K562 (cell line): ENCODE data around the gene ECT2L. TPM values are rescaled to one million over a fixed set of nuclear protein-coding genes. Genes with fewer than 3 reads are reported as not detected.
A peak's percentile ranks its signal among the peaks of the same experiment; 100 is the strongest.

Source experiments
- ATAC-seq: fragments of 200-7000 bp; cut with Tn5 transposase; 3 replicates; pipeline ENCODE4 v1.9.1; 2020; ENCODE audit warnings: moderate library complexity
- BruUV-seq: library from RNA; stranded (reverse); fragments of 400-500 nt; replicated peaks from 2 replicates; lab custom pipeline; 2021; lab: Mats Ljungman, UMichigan
- CTCF ChIA-PET: fragments of 300-600 bp; formaldehyde crosslinking; extraction: SDS; loops from one replicate; lab custom pipeline; 2021; ENCODE audit warnings: low intra/inter-chr PET ratio; lab: Yijun Ruan, JAX
- POLR2A ChIA-PET: fragments of 300-600, 350-650 bp; sonication (Branson Sonifier 250); formaldehyde crosslinking; extraction: SDS; loops from one replicate; lab custom pipeline; 2021; ENCODE audit warnings: antibody characterized with exemption, inconsistent platforms; lab: Yijun Ruan, JAX
- DNase-seq, 4 experiments: peaks; one replicate each; pipeline versions ENCODE4 v3.0.0 to v3.0.0-alpha.2; 2011 to 2018; ENCODE audit warnings: low spot score in 3 of 4, mixed read lengths in 3 of 4; ENCODE audit errors: extremely low read depth in 1 of 4
- FAIRE-seq: peaks from 2 replicates; lab custom pipeline; 2011; peaks lifted over from hg19 to GRCh38; lab: Jason Lieb, UNC
- H2AFZ ChIP-seq: 2 replicates; pipeline ENCODE4 v1.6.0; 2011; ENCODE audit warnings: low read depth, low read length, control low read depth, inconsistent platforms
- H3K27ac ChIP-seq: fragments of 200-600 bp; 3 replicates; pipeline ENCODE4 v1.8.0; 2011; ENCODE audit warnings: low read depth, mild to moderate bottlenecking, control low read depth, inconsistent platforms, low read length, moderate library complexity, mixed read lengths; ENCODE audit errors: extremely low read depth
- H3K27me3 ChIP-seq, 2 experiments: fragments of 300-600 bp in 1 of 2; 2 replicates in 1 of 2; 3 replicates in 1 of 2; pipeline versions ENCODE4 v1.6.0 to v1.8.0; 2011; ENCODE audit warnings: inconsistent platforms in 2 of 2, low read length in 2 of 2, mild to moderate bottlenecking in 1 of 2, mixed read lengths in 1 of 2, moderate library complexity in 1 of 2; ENCODE audit not compliant: control insufficient read depth in 2 of 2, insufficient read depth in 2 of 2
- H3K36me3 ChIP-seq: fragments of 300-600 bp; 3 replicates; pipeline ENCODE4 v1.8.0; 2011; ENCODE audit warnings: mild to moderate bottlenecking, low read length, inconsistent platforms; ENCODE audit not compliant: control insufficient read depth, insufficient read depth
- H3K4me1 ChIP-seq, 2 experiments: fragments of 200-600 bp in 1 of 2; replicated peaks in 1 of 2; 2 replicates in 1 of 2; 3 replicates in 1 of 2; pipeline versions ENCODE4 v1.5.1 to v1.8.0; 2011; ENCODE audit warnings: inconsistent platforms in 2 of 2, low read length in 2 of 2, mild to moderate bottlenecking in 1 of 2, mixed read lengths in 1 of 2, moderate library complexity in 1 of 2; ENCODE audit not compliant: control insufficient read depth in 2 of 2, insufficient read depth in 2 of 2
- H3K4me2 ChIP-seq: 2 replicates; pipeline ENCODE4 v1.6.1; 2011; ENCODE audit warnings: low read length, control low read depth, inconsistent platforms, mixed read lengths; ENCODE audit not compliant: insufficient read depth
- H3K4me3 ChIP-seq: fragments of 200-600 bp; sonication (generic), shearing (Covaris generic); 2 replicates; pipeline ENCODE4 v1.5.1; 2016; ENCODE audit warnings: control low read depth, inconsistent platforms
- H3K79me2 ChIP-seq: fragments of 200-600 bp; 3 replicates; pipeline ENCODE4 v1.8.0; 2011; ENCODE audit warnings: low read length, inconsistent platforms; ENCODE audit not compliant: control insufficient read depth, insufficient read depth
- H3K9ac ChIP-seq, 2 experiments: 2 replicates each; pipeline versions ENCODE4 v1.6.0 to v1.6.1; 2011; ENCODE audit warnings: low read depth in 2 of 2, low read length in 2 of 2, control low read depth in 1 of 2, inconsistent platforms in 1 of 2, mild to moderate bottlenecking in 1 of 2, mixed read lengths in 1 of 2; ENCODE audit not compliant: insufficient read depth in 1 of 2
- H3K9me1 ChIP-seq: one replicate; pipeline ENCODE4 v1.6.0; 2011; ENCODE audit warnings: inconsistent platforms, mild to moderate bottlenecking, low read length, moderate library complexity; ENCODE audit not compliant: control insufficient read depth, insufficient read depth
- H3K9me3 ChIP-seq: replicated peaks from 2 replicates; pipeline ENCODE4 v1.5.1; 2011; ENCODE audit warnings: low read depth, low read length, inconsistent platforms; ENCODE audit not compliant: control insufficient read depth, insufficient read depth
- H4K20me1 ChIP-seq: replicated peaks from 2 replicates; pipeline ENCODE4 v1.6.1; 2011; ENCODE audit warnings: low read length, inconsistent platforms, mixed read lengths; ENCODE audit not compliant: control insufficient read depth, insufficient read depth
- MXI1 ChIP-seq: IDR thresholded peaks from 2 replicates; pipeline ENCODE4 v1.6.1; 2011; ENCODE audit warnings: low read depth, mild to moderate bottlenecking, improper control_type of control experiment, low read length
- WGBS: fragments of 100-300 bp; shearing (Covaris generic); methylation state at CpG from one replicate; pipeline ENCODE4 v1.1.6; 2016; ENCODE audit warnings: low coverage, mixed read lengths; ENCODE audit not compliant: insufficient coverage; ENCODE audit errors: missing lambda C conversion rate; 5-methylcytosine and 5-hydroxymethylcytosine counted together
- in situ Hi-C: fragments of 300-500 bp; cut with MboI; formaldehyde crosslinking; loops from 4 replicates; pipeline ENCODE4 v1.15.0; 2018; ENCODE audit warnings: inconsistent platforms, mixed read lengths
- intact Hi-C: fragments of 100-400 bp; cut with micrococcal nuclease; formaldehyde crosslinking; loops from 2 replicates; pipeline ENCODE4 v1.14.2; 2022
- polyA plus RNA-seq, 8 experiments: library from polyadenylated mRNA; depleted of rRNA in 4 of 8; stranded (reverse) in 5 of 8; unstranded in 3 of 8; fragments of >200 nt; fragmentation: Nextera tagmentation in 2 of 8; fragmentation: Illumina TruSeq in 1 of 8; extraction: Ambion mirVana in 2 of 8; extraction: Trizol in 1 of 8; gene quantifications; 2 replicates each; pipeline versions ENCODE4 v1.2.1 to v1.2.3, GENCODE V29; 2011 to 2014; ENCODE audit warnings: inconsistent platforms in 1 of 8, missing spikeins in 1 of 8
- total RNA-seq, 7 experiments: library from RNA; depleted of rRNA in 6 of 7; stranded (reverse); fragments of >200 nt in 6 of 7; fragmentation: Illumina TruSeq in 2 of 7; extraction: Trizol in 2 of 7; gene quantifications; 2 replicates each; pipeline versions ENCODE4 v1.2.1 to v1.2.3, GENCODE V29; 2011 to 2021; ENCODE audit warnings: low replicate concordance in 1 of 7
- TF ChIP-seq, protein P1 (sequence below): sonication (generic); formaldehyde crosslinking; IDR thresholded peaks from 2 replicates; pipeline ENCODE4 v1.9.0; 2022; ENCODE audit warnings: mild to moderate bottlenecking, missing genetic modification reagents
- TF ChIP-seq, protein P2 (sequence below): fragments of 250-450 bp; sonication (Bioruptor Pico); IDR thresholded peaks from 2 replicates; pipeline ENCODE4 v1.5.0; 2022; ENCODE audit warnings: mild to moderate bottlenecking

The ECT2L gene
- total and polyA plus RNA-seq, 9 of the 15 experiments (the other 6 are each of a cell fraction or from before 2014, with no cell fraction given), result 0.03 to 0.04 TPM; not detected in 7

- ATAC-seq (peak; percentile 32; the same call in 1 of the 3 replicates), DNase-seq (no peak), FAIRE-seq (no peak)
- BruUV-seq, result no TSS peak
- Histone ChIP-seq H3K36me3 (no peaks in the 10 kb centered on the region), H3K9me3 (no peaks in the 10 kb centered on the region), H3K79me2 (no peaks in the 10 kb centered on the region), H3K9me1 (no peaks in the 10 kb centered on the region), H3K9ac (no peak overlapping the region), H3K4me3 (no peak overlapping the region), H3K4me2 (no peak overlapping the region), H3K4me1 (no peaks in the 10 kb centered on the region), H3K27ac (no peak overlapping the region), H4K20me1 (no peaks in the 10 kb centered on the region), H2AFZ (no peak overlapping the region), H3K27me3 (peaks cover 7 to 15% of the 10 kb centered on the region in 2 experiments; a peak in 4 of 5 replicates)
- POLR2A ChIA-PET, result interaction anchor here (0.6 kb wide), 1 partner anchor 131 kb away, joined by 3 read pairs; no protein-coding TSS in a partner anchor
- intact Hi-C loops, result no loop called here
- in situ Hi-C loops, result no loop called here
- WGBS, result 4% methylated on average over 13 of the region's 13 CpGs
- CTCF ChIA-PET, result no interaction called here
- TF ChIP-seq, protein P1, sequence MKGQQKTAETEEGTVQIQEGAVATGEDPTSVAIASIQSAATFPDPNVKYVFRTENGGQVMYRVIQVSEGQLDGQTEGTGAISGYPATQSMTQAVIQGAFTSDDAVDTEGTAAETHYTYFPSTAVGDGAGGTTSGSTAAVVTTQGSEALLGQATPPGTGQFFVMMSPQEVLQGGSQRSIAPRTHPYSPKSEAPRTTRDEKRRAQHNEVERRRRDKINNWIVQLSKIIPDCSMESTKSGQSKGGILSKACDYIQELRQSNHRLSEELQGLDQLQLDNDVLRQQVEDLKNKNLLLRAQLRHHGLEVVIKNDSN (CRISPR knock-in tag), result no peak
- TF ChIP-seq MXI1, result no peak
- TF ChIP-seq, protein P2, sequence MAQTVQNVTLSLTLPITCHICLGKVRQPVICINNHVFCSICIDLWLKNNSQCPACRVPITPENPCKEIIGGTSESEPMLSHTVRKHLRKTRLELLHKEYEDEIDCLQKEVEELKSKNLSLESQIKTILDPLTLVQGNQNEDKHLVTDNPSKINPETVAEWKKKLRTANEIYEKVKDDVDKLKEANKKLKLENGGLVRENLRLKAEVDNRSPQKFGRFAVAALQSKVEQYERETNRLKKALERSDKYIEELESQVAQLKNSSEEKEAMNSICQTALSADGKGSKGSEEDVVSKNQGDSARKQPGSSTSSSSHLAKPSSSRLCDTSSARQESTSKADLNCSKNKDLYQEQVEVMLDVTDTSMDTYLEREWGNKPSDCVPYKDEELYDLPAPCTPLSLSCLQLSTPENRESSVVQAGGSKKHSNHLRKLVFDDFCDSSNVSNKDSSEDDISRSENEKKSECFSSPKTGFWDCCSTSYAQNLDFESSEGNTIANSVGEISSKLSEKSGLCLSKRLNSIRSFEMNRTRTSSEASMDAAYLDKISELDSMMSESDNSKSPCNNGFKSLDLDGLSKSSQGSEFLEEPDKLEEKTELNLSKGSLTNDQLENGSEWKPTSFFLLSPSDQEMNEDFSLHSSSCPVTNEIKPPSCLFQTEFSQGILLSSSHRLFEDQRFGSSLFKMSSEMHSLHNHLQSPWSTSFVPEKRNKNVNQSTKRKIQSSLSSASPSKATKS (CRISPR knock-in tag), result no peak
Measured at GRCh38 chr6:138885156-138885819, 89.4 kb downstream of the ECT2L start.
